GM12873 (cell line): ENCODE data around the gene LRRC3C.
A peak's percentile ranks its signal among the peaks of the same experiment; 100 is the strongest.

Source experiments
- TF ChIP-seq, protein P1 (sequence below): IDR thresholded peaks from 2 replicates; pipeline ENCODE4 v1.5.1; 2012; ENCODE audit warnings: low read depth, mild to moderate bottlenecking, moderate library complexity, low read length, control low read depth; ENCODE audit not compliant: insufficient read depth; ENCODE audit errors: missing control alignments

The LRRC3C gene

GRCh38 chr17:39903158-39903884 lies 24.2 kb upstream of the LRRC3C start:
- TF ChIP-seq, protein P1, sequence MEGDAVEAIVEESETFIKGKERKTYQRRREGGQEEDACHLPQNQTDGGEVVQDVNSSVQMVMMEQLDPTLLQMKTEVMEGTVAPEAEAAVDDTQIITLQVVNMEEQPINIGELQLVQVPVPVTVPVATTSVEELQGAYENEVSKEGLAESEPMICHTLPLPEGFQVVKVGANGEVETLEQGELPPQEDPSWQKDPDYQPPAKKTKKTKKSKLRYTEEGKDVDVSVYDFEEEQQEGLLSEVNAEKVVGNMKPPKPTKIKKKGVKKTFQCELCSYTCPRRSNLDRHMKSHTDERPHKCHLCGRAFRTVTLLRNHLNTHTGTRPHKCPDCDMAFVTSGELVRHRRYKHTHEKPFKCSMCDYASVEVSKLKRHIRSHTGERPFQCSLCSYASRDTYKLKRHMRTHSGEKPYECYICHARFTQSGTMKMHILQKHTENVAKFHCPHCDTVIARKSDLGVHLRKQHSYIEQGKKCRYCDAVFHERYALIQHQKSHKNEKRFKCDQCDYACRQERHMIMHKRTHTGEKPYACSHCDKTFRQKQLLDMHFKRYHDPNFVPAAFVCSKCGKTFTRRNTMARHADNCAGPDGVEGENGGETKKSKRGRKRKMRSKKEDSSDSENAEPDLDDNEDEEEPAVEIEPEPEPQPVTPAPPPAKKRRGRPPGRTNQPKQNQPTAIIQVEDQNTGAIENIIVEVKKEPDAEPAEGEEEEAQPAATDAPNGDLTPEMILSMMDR: no peak

GRCh38 chr17:39904990-39905288 lies 22.6 kb upstream of the LRRC3C start:
- TF ChIP-seq, protein P1: no peak

DNA sequence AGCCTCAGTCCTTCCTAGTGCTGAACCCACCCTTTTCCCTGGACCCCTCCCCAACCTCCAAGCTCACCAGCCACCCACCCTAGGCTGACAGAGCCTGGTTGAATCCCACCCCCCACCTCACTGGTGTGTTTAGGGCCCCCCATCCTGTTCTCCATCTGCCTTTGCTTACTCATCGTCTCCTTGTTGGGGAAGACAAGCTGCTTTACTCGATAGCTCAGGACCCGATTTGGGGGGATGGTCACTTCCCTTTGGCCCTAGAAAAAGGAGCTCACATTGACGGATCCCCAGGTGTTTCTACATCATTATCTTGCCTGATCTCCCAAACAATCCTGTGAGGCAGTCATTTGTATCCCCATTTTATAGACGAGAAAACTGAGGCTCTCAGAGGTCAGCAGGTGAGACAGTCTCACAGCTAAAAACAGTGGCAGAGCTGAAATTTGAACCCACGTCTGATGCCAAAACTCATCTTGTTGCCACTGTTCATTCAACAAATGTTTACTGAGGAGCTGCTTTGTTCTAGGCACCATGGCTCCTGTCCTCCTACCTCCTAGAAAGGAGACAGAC lies 18.7 kb upstream of the LRRC3C start:
- TF ChIP-seq, protein P1: no peak

- TF ChIP-seq, protein P1: no peak
Measured at GRCh38 chr17:39913989-39914388, 13.5 kb upstream of the LRRC3C start.

GRCh38 chr17:39915559-39915958 lies 12.0 kb upstream of the LRRC3C start:
- TF ChIP-seq, protein P1: no peak

DNA sequence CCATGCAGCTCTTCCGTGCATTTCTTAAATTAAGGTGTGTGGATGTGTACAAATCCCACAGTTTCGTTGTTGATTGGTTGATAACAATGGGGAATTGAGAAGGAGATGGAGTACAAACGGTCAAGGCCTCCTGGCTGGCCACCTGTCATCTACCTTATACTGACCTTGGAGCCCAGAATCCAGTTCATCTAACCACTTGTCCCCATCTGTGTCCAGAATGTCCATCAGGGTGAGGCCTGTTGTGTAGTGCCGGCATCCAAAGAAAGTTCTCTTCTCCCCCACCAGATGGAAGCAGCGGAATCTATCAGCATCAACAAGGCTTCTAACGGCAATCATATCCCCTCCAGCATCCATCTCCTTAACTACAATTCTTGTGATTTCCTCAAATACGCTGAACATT lies 10.6 kb upstream of the LRRC3C start:
- TF ChIP-seq, protein P1: peak; percentile 12

- TF ChIP-seq, protein P1: no peak
Measured at GRCh38 chr17:39919087-39919683, 8.3 kb upstream of the LRRC3C start.
